SK-N-SH treated with all-trans-retinoic acid at 6 μM for 48 hours (cell line): ENCODE results near the gene PGGHG.

ENCODE experiments used
- ARNTL ChIP-seq: fragments of 450-650 bp; formaldehyde crosslinking; IDR thresholded peaks from 2 replicates; pipeline ENCODE4 v1.5.0; 2020; ENCODE audit warnings: low read depth, mild to moderate bottlenecking, moderate library complexity, borderline replicate concordance
- BACH2 ChIP-seq: fragments of 250-450 bp; sonication (Bioruptor Pico); IDR thresholded peaks from 2 replicates; pipeline ENCODE4 v1.9.0; 2021; ENCODE audit warnings: mild to moderate bottlenecking, borderline replicate concordance
- ESRRG ChIP-seq: fragments of 250-450 bp; sonication (Bioruptor Pico); IDR thresholded peaks from 2 replicates; pipeline ENCODE4 v1.6.1; 2021; ENCODE audit warnings: mild to moderate bottlenecking
- ISL1 ChIP-seq: fragments of 250-450 bp; sonication (Bioruptor Pico); IDR thresholded peaks from 2 replicates; pipeline ENCODE4 v2.1.2; 2022; ENCODE audit warnings: mild to moderate bottlenecking, moderate library complexity
- PPARA ChIP-seq: fragments of 250-450 bp; sonication (Bioruptor Pico); IDR thresholded peaks from 2 replicates; pipeline ENCODE4 v1.5.0; 2020; ENCODE audit warnings: mild to moderate bottlenecking, borderline replicate concordance
- SNAI2 ChIP-seq: fragments of 250-450 bp; sonication (Bioruptor Pico); IDR thresholded peaks from 2 replicates; pipeline ENCODE4 v1.5.0; 2020; ENCODE audit warnings: mild to moderate bottlenecking, moderate library complexity
- TCF4 ChIP-seq: fragments of 250-450 bp; sonication (Bioruptor Pico); IDR thresholded peaks from 2 replicates; pipeline ENCODE4 v1.8.0; 2021; ENCODE audit warnings: mild to moderate bottlenecking, moderate library complexity, borderline replicate concordance
- TOX ChIP-seq: fragments of 250-450 bp; sonication (Bioruptor Pico); IDR thresholded peaks from 2 replicates; pipeline ENCODE4 v1.8.0; 2021; ENCODE audit warnings: mild to moderate bottlenecking, moderate library complexity, borderline replicate concordance
- ZFP3 ChIP-seq: fragments of 250-450 bp; sonication (Bioruptor Pico); IDR thresholded peaks from 2 replicates; pipeline ENCODE4 v1.5.0; 2020; ENCODE audit warnings: mild to moderate bottlenecking, moderate library complexity
- TF ChIP-seq, protein P1 (sequence below): fragments of 250-450 bp; sonication (Bioruptor Pico); IDR thresholded peaks from 2 replicates; pipeline ENCODE4 v1.5.1; 2021; ENCODE audit warnings: mild to moderate bottlenecking, moderate library complexity
- TF ChIP-seq, protein P2 (sequence below): fragments of 250-450 bp; sonication (Bioruptor Pico); IDR thresholded peaks from 2 replicates; pipeline ENCODE4 v1.8.0; 2020; ENCODE audit warnings: mild to moderate bottlenecking, moderate library complexity, borderline replicate concordance
- TF ChIP-seq, protein P3 (sequence below): fragments of 250-450 bp; sonication (Bioruptor Pico); IDR thresholded peaks from 2 replicates; pipeline ENCODE4 v1.5.1; 2020; ENCODE audit warnings: low read depth, mild to moderate bottlenecking, moderate library complexity

DNA sequence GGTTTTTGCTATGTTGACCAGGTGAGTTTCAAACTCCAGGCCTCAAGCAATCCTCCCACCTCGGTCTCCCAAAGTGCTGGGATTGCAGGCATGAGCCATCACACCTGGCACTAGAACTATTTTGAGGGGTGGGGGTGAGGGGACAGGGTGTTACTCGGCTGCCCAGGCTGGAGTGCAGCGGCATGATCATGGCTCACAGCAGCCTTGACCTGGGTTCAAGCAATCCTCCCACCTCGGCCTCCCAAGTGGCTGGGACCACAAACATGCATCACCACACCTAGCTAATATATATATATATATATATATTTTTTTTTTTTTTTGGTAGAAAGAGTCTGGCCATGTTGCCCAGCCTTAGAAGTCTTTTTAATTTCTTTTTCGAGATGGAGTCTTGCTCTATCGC lies 48.8 kb downstream of the PGGHG start:
- TF ChIP-seq ARNTL = no peak
- TF ChIP-seq, protein P1, sequence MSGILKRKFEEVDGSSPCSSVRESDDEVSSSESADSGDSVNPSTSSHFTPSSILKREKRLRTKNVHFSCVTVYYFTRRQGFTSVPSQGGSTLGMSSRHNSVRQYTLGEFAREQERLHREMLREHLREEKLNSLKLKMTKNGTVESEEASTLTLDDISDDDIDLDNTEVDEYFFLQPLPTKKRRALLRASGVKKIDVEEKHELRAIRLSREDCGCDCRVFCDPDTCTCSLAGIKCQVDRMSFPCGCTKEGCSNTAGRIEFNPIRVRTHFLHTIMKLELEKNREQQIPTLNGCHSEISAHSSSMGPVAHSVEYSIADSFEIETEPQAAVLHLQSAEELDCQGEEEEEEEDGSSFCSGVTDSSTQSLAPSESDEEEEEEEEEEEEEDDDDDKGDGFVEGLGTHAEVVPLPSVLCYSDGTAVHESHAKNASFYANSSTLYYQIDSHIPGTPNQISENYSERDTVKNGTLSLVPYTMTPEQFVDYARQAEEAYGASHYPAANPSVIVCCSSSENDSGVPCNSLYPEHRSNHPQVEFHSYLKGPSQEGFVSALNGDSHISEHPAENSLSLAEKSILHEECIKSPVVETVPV (CRISPR knock-in tag) = no peak
- TF ChIP-seq ZFP3 (CRISPR knock-in tag) = no peak
- TF ChIP-seq TCF4 (CRISPR knock-in tag) = no peak
- no peak for TF ChIP-seq PPARA
- TF ChIP-seq, protein P2, sequence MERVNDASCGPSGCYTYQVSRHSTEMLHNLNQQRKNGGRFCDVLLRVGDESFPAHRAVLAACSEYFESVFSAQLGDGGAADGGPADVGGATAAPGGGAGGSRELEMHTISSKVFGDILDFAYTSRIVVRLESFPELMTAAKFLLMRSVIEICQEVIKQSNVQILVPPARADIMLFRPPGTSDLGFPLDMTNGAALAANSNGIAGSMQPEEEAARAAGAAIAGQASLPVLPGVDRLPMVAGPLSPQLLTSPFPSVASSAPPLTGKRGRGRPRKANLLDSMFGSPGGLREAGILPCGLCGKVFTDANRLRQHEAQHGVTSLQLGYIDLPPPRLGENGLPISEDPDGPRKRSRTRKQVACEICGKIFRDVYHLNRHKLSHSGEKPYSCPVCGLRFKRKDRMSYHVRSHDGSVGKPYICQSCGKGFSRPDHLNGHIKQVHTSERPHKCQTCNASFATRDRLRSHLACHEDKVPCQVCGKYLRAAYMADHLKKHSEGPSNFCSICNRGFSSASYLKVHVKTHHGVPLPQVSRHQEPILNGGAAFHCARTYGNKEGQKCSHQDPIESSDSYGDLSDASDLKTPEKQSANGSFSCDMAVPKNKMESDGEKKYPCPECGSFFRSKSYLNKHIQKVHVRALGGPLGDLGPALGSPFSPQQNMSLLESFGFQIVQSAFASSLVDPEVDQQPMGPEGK (CRISPR knock-in tag) = no peak
- TF ChIP-seq ESRRG (CRISPR knock-in tag) = no peak
- TF ChIP-seq SNAI2 = no peak
- TF ChIP-seq BACH2 = no peak
- TF ChIP-seq ISL1 = no peak
- TF ChIP-seq, protein P3, sequence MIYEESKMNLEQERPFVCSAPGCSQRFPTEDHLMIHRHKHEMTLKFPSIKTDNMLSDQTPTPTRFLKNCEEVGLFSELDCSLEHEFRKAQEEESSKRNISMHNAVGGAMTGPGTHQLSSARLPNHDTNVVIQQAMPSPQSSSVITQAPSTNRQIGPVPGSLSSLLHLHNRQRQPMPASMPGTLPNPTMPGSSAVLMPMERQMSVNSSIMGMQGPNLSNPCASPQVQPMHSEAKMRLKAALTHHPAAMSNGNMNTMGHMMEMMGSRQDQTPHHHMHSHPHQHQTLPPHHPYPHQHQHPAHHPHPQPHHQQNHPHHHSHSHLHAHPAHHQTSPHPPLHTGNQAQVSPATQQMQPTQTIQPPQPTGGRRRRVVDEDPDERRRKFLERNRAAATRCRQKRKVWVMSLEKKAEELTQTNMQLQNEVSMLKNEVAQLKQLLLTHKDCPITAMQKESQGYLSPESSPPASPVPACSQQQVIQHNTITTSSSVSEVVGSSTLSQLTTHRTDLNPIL (CRISPR knock-in tag) = no peak
- TF ChIP-seq TOX = no peak
